C4-2B (cell line): ENCODE measurements around the gene MTA1.

ENCODE experiments used
- CTCF ChIP-seq: fragments of 450-650 bp; conservative IDR thresholded peaks from 2 replicates; pipeline ENCODE4 v1.5.1; 2017; ENCODE audit warnings: mild to moderate bottlenecking
- ZFX ChIP-seq: fragments of 450-650 bp; IDR thresholded peaks from 2 replicates; pipeline ENCODE4 v1.6.1; 2017

- TF ChIP-seq CTCF = no peak
- no peak for TF ChIP-seq ZFX
These were observed 20.9 kb downstream of the MTA1 start for GRCh38 chr14:105440554-105440900.
